Heart left ventricle (tissue), 13 donors: ENCODE data around the gene CDC42SE1.

Experiments used
- POLR2A ChIP-seq, 2 donors: fragments of 450-650 bp; IDR thresholded peaks; one replicate each; pipeline ENCODE4 v1.6.1; 2017; ENCODE audit warnings: antibody characterized with exemption in 2 of 2, mild to moderate bottlenecking in 2 of 2, moderate library complexity in 2 of 2
- TF ChIP-seq, protein P1 (sequence below), 12 donors: fragments of 200-600 bp; sonication (generic) in 4 of 12; IDR thresholded peaks; one replicate each; pipeline versions ENCODE4 v1.5.0 to v1.8.0; 2018 to 2022; ENCODE audit warnings: antibody characterized with exemption in 12 of 12, mild to moderate bottlenecking in 5 of 12
- donor health status: ischemic (EF 13 %, LVEDD 7.1; RV severe dilation, severe dysfunction).
- donor health status: DM: no; HTN: yes; CAD: no.
- donor health status: DM: no; HTN: no; CAD: no.
- donor health status: ischemic (EF 25% LVEDD 6.9; RV normal size, moderate dysfunction).
- donor health status: ischemic (EF 25% LVEDD 5.7; RV mildly dilated, moderate dysfunction).
- donor health status: ischemic (EF 35%, LVEDD 5.7; RV mildly dilated, moderate dysfunction).
- donor health status: nonischemic (EF 11% LVEDD 7.7; RV severe dilation, severe dysfunction).
- donor health status: DM: yes; HTN: yes; CAD: no.
- donor health status: PGD.
- donor health status: ischemic (EF 29% LVEDD 5.4; RV normal size, mild dysfunction).
- donor health status: nonischemic (EF 23%, LVEDD 6.1; RV moderate dilation, normal function).

DNA sequence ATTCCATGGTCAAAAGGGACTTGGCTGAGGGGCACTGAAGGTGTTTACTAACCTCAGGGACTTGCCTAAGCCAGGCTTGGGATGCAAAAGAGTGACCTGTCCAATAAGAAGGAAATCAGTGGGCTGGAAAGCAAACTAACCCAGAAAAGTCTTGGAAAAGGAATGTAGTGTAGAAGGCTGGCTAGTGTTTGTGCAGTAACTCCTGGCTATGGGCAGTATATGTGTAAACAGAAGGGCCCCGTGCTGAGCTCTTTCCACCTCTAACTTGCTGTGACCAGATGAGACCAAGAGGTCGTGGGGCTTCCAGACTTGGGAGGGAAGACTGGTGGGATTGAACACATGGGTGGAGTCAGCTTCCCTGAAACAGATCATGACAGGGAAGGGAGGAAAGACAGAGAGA lies 56.8 kb downstream of the CDC42SE1 start:
- TF ChIP-seq, protein P1, sequence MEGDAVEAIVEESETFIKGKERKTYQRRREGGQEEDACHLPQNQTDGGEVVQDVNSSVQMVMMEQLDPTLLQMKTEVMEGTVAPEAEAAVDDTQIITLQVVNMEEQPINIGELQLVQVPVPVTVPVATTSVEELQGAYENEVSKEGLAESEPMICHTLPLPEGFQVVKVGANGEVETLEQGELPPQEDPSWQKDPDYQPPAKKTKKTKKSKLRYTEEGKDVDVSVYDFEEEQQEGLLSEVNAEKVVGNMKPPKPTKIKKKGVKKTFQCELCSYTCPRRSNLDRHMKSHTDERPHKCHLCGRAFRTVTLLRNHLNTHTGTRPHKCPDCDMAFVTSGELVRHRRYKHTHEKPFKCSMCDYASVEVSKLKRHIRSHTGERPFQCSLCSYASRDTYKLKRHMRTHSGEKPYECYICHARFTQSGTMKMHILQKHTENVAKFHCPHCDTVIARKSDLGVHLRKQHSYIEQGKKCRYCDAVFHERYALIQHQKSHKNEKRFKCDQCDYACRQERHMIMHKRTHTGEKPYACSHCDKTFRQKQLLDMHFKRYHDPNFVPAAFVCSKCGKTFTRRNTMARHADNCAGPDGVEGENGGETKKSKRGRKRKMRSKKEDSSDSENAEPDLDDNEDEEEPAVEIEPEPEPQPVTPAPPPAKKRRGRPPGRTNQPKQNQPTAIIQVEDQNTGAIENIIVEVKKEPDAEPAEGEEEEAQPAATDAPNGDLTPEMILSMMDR (IDR thresholded peaks at IDR 0.05), result no peak
- no peak for TF ChIP-seq POLR2A (IDR thresholded peaks at IDR 0.05)
